ENCODE data around the gene ADCY2. TPM values are rescaled to one million over a fixed set of nuclear protein-coding genes. Genes with fewer than 3 reads are reported as not detected.

Gene ADCY2
- total and polyA plus RNA-seq, 9 of the 15 experiments (the other 6 are each of a cell fraction or from before 2014, with no cell fraction given): 0.01 to 0.15 (median 0.03) TPM; not detected in 5

GRCh38 chr5:7664208-7664607 is 268.3 kb downstream of the ADCY2 start:
- no peak overlapping the region for H2AFZ ChIP-seq (ENCODE audit: low read depth, low read length)
- no peak overlapping the region for H3K9ac ChIP-seq (ENCODE audit: insufficient read depth in 1 of 2, low read depth in 2 of 2, low read length in 2 of 2)
- in situ Hi-C loops (cut with MboI) (no loop called here), intact Hi-C loops (cut with micrococcal nuclease) (no loop called here)
- ChIA-PET CTCF (ENCODE audit: low intra/inter-chr PET ratio) (no interaction called here), POLR2A (interaction anchor here (0.8 kb wide), 1 partner anchor 1497 kb away, joined by 3 read pairs; no protein-coding TSS in a partner anchor)
- H3K4me1 ChIP-seq (replicated peaks in 1 of 2; ENCODE audit: control insufficient read depth in 2 of 2, insufficient read depth in 2 of 2, low read length in 2 of 2): no peaks in the 10 kb centered on the region
- H3K79me2 ChIP-seq (ENCODE audit: control insufficient read depth, insufficient read depth, low read length): no peaks in the 10 kb centered on the region
- DNase-seq (ENCODE audit: extremely low read depth in 1 of 4, low spot score in 3 of 4) (no peak), ATAC-seq (no peak), FAIRE-seq (no peak)
- H3K27ac ChIP-seq (ENCODE audit: extremely low read depth, low read depth, low read length): no peak overlapping the region
- H3K27me3 ChIP-seq (ENCODE audit: control insufficient read depth in 2 of 2, insufficient read depth in 2 of 2, low read length in 2 of 2): peaks cover 4 to 10% of the 10 kb centered on the region in 2 experiments; a peak in 2 of 5 replicates
- H3K36me3 ChIP-seq (ENCODE audit: control insufficient read depth, insufficient read depth, low read length): no peaks in the 10 kb centered on the region
- H4K20me1 ChIP-seq (replicated peaks; ENCODE audit: control insufficient read depth, insufficient read depth, low read length): no peaks in the 10 kb centered on the region
- H3K9me3 ChIP-seq (replicated peaks; ENCODE audit: control insufficient read depth, insufficient read depth, low read depth, low read length): no peaks in the 10 kb centered on the region
- H3K4me2 ChIP-seq (ENCODE audit: insufficient read depth, low read length): no peak overlapping the region
- 0% methylated on average over 2 of the region's 2 CpGs for WGBS (ENCODE audit: insufficient coverage, low coverage, missing lambda C conversion rate)
- H3K9me1 ChIP-seq (ENCODE audit: control insufficient read depth, insufficient read depth, low read length): no peaks in the 10 kb centered on the region
- no TSS peak for BruUV-seq (replicated peaks)
- no peak overlapping the region for H3K4me3 ChIP-seq
- no peak for TF ChIP-seq HNRNPLL (IDR thresholded peaks at IDR 0.05; ENCODE audit: low read depth, low read length, poor library complexity, severe bottlenecking)
- TF ChIP-seq ZNF696 (CRISPR knock-in tag; conservative IDR thresholded peaks at IDR 0.05): no peak
- TF ChIP-seq ETS1 (conservative IDR thresholded peaks at IDR 0.05; ENCODE audit: control insufficient read depth, low read depth, low read length): no peak
- no peak for TF ChIP-seq PHTF2 (CRISPR knock-in tag; IDR thresholded peaks at IDR 0.05)
- no peak for TF ChIP-seq TBL1XR1 (IDR thresholded peaks at IDR 0.05; ENCODE audit: low read length in 2 of 2)
- TF ChIP-seq ARID4B (CRISPR knock-in tag; IDR thresholded peaks at IDR 0.05): no peak
- no peak for TF ChIP-seq NCOA4 (IDR thresholded peaks at IDR 0.05; ENCODE audit: partially characterized antibody)
- no peak for TF ChIP-seq SP2 (IDR thresholded peaks at IDR 0.05; ENCODE audit: extremely low read depth, low read depth, low read length, poor library complexity, severe bottlenecking)
- TF ChIP-seq CGGBP1 (CRISPR knock-in tag; IDR thresholded peaks at IDR 0.05): no peak

Measured in K562 (cell line).